CD4-positive, alpha-beta T cell treated with Interleukin-10 for 1 hour (primary cell): ENCODE results near the gene CENPC.
"Not testable (repeated sequence)": the region's sequence is repeated elsewhere in the genome, so short reads cannot be mapped to it uniquely, and the experiment has no call there.

Experiments used
- DNase-seq: peaks from one replicate; pipeline ENCODE4 v3.0.0-alpha.2; 2020

Gene CENPC

GRCh38 chr4:67549123-67549522 is 3.8 kb upstream of the CENPC start:
- peak; percentile 58 for DNase-seq

GRCh38 chr4:67546971-67547370 is 1.7 kb upstream of the CENPC start:
- DNase-seq, result no peak

DNA sequence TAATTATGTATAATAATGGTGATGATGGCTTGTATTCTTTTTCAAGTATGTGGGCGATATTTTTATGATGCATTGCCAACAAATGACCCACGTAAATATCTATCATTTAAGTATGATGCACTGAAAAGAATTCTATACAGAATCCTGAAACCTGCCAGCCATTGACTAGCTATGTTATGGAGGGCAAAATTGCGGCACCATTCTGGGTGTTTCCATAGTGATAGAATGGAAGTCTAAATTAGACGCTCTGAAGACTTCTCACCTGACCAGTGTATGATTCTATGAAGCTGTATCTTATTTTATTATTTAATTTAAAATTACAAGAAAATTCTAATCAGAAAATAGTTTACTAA is 677 bp upstream of the CENPC start:
- DNase-seq, result no peak

DNA sequence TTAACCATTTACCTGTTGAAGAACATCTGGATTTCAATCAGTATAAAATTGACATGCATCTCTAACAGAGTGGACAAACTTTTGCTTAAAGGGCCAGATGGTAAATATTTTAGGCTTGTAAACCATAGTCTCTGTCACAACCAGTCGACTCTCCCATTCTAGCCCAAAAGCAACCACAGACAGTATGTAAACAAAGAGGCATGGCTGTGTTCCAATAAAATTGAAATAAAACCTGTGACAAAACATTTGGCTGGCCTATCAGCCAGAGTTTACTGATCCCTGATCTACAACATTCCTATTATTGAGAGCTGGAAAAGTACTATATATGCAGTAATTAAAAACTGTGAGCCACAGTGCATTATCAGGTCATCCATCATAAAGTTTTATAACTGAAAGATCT is 3.2 kb downstream of the CENPC start:
- DNase-seq, result no peak

DNA sequence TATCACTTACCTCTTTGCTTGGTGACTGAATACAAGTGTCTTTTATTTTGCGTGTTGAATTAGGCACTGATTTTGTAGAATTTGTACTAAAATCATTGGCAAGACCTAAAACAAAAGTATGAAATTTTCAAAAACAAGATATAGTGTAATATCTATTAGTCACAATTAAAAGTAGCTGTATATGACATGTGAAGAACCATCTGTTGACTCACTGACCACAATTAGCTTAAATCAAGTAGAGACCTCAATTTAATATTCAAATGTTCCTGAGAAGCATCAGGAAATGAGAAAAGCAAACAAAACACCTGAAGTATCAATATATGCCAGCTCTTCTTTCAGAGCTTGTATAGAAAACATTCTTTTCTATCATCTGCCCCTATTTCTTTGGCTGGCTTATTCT is 5.5 kb downstream of the CENPC start:
- DNase-seq, result no peak

DNA sequence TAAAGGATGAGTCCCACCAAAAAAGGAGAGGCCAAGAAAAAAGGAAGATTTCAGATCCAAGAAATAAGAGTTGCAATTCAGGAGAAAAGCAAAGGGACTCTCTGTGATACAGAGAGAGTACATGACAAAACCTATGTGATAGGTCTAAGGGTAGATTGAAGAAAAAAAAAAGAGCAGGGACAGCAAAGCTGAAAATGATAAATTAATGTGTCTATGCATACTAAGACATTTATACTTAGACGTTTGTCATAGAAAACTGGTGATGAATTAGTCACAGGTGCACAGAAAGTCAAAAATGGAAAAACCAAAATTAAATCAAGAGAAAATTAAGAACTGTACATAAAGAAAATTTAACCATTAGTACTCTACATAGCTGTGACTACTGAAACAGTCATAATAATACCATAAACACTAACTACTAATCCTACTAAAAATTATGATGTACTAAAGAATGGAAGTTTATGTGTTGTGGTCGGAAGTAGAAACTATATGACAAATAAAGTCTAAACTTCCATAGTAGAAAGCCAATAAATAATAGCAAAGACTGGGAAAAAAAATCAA is 9.9 kb downstream of the CENPC start:
- DNase-seq, result no peak

- no peak for DNase-seq
Measured at GRCh38 chr4:67533112-67533511, 12.2 kb downstream of the CENPC start.

GRCh38 chr4:67532397-67532796 is 12.9 kb downstream of the CENPC start:
- not testable (repeated sequence) for DNase-seq

- DNase-seq, result no peak
Measured at GRCh38 chr4:67531379-67531962, 13.8 kb downstream of the CENPC start.

GRCh38 chr4:67524140-67524539 is 21.2 kb downstream of the CENPC start:
- not testable (repeated sequence) for DNase-seq

DNA sequence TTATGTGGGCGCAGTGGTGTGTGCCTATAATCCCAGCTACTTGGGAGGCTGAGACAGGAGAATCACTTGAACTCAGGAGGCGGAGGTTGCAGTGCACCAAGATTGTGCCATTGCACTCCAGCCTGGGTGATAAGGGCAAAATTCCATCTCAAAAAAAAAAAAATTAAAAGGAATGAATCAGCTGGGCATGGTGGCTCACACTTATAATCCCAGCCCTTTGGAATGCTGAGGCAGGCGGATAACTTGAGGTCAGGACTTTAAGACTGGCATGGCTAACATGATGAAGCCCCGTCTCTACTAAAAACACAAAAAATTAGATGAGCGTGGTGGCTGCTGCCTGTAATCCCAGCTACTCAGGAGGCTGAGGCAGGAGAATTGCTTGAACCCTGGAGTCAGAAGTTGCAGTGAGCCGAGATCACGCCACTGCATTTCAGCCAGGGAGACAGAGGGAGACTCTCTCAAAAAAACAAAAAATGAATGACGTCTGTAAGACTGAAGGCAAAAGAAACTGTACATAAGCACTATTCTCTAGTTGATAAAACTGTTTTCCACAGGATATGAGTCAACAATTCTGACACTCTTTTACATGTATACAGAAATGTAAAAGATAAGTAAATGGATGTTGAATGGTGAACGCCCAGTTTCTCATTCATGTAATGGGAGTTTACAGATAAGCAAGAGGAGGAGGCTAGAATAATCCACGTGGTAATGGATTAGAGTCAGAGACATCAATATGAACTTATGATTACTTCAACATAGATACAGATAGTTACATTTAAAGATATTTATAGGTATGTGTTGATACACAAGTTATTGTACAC is 22.2 kb downstream of the CENPC start:
- peak; percentile 19 for DNase-seq

DNA sequence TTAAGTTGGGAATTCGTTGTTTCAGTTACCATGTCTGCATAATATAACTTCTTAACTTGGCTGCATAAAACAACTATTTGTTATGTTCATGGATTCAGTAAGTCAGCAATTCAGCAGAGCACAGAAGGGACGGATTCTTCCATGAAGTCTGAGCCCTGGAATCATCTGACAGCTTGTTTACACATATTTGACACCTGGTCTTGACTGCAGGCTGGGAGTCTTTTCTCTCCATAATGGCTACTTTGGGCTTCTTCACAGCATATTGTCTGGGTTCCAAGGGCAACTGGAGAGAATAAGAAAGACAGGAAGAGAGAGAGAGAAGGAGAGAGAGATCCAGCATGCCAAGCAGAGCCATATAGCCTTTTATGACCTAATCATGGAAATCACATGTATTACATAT is 23.1 kb downstream of the CENPC start:
- no peak for DNase-seq

GRCh38 chr4:67521506-67521905 is 23.8 kb downstream of the CENPC start:
- no peak for DNase-seq

DNA sequence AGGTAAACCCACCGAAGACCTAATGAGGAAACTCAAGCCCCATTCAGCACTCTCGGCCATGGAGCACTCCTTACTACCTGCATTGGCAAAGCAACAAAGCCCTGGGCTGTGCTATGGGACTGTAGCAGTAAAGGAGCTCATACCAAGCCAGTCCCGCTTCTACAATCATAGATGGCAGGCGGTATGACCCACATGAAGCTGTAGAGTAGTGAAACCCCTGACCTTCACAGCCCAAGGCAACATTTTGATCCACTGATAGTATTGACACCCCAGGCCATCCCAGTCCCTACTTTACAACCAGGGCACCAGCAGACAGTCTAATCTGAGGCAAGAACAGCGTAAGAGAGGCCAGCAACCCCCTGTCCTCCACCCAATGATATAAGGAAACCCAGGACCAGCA is 25.2 kb downstream of the CENPC start:
- DNase-seq, result no peak

DNA sequence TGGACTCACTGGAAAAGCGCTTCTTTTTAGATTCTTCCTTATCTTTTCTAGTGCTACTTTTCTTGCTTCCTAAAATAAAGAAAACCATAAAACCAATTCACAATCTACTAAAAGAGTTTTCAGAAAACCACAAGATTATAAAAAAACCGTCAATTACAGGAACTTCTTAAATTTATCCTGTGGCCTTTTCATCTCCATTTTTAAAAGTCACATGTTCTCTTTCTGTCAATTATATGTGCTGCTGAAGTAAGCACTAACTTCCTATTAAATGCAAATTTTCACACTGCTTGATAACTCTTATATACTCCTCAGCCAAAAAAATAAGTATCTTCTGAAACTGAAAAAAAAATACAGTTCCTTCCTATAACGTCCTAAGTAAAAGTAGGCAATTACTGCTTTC is 32.8 kb downstream of the CENPC start:
- DNase-seq, result no peak

GRCh38 chr4:67500373-67500772 is 44.9 kb downstream of the CENPC start:
- DNase-seq, result no peak

DNA sequence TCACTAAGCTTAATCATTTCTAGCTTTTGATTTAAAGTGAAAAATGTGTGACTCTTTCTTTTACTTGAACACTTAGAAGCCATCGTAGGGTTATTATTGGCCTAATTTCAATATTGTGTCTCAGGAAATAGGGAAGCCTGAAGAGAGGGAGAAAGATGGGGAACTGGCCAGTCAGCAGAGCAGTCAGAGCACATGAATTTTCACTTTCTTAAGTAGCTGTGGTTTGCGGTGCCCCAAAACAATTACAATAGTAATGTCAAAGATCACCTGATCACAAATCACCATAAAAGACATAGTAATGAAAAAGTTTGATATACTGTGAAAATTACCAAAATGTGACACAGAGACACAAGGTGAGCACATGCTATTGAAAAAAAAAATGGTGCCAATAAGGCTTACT is 45.5 kb downstream of the CENPC start:
- DNase-seq, result no peak

GRCh38 chr4:67483868-67484602 is 61.3 kb downstream of the CENPC start:
- no peak for DNase-seq

DNA sequence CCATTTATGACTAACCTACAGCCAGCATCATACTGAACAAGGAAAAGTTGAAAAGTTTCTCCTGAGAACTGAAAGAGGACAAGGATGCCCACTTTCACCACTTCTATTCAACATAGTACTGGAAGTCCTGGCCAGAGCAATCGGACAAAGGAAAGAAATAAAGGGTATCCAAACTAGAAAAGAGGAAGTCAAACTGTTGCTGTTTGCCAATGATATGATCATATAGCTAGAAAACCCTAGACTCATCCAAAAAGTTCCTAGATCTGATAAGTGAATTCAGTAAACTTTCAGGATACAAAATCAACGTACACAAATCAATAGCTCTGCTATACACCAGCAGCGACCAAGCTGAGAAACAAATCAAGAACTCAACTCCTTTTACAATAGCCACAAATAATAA is 64.5 kb downstream of the CENPC start:
- no peak for DNase-seq

GRCh38 chr4:67475155-67475554 is 70.1 kb downstream of the CENPC start:
- DNase-seq, result no peak

- no peak for DNase-seq
Measured at GRCh38 chr4:67470871-67471270, 74.4 kb downstream of the CENPC start.

GRCh38 chr4:67468830-67469229 is 76.5 kb downstream of the CENPC start:
- no peak for DNase-seq

GRCh38 chr4:67466751-67467150 is 78.6 kb downstream of the CENPC start:
- no peak for DNase-seq

GRCh38 chr4:67465763-67466052 is 79.6 kb downstream of the CENPC start:
- no peak for DNase-seq
